Activated T-cell treated with anti-CD3 and anti-CD28 coated beads, Interleukin-2, amount 50 U/mL, for 72 hours (primary cell): ENCODE measurements around the gene ITIH3. TPM values are rescaled to one million over a fixed set of nuclear protein-coding genes. Genes with fewer than 3 reads are reported as not detected.

Experiments used
- ATAC-seq, 2 donors: fragments of 150-1000 bp; cut with Tn5 transposase; replicated peaks in 1 of 2; 2 replicates each; pipeline ENCODE4 v1.10.0; 2021; ENCODE audit warnings: moderate library complexity in 2 of 2, mild to moderate bottlenecking in 1 of 2
- DNase-seq, 2 donors: peaks; one replicate each; pipeline ENCODE4 v3.0.0; 2021 to 2022; ENCODE audit warnings: mixed read lengths in 1 of 2
- H3K27ac Mint-ChIP-seq: one replicate; pipeline ENCODE4 v1.8.0; 2022; ENCODE audit warnings: mild to moderate bottlenecking, moderate library complexity, mixed read lengths
- H3K27me3 Mint-ChIP-seq: one replicate; pipeline ENCODE4 v1.8.0; 2022; ENCODE audit warnings: low read depth, mixed read lengths
- H3K36me3 Mint-ChIP-seq, 2 donors: one replicate each; pipeline ENCODE4 v1.8.0; 2022; ENCODE audit warnings: mixed read lengths in 2 of 2, mild to moderate bottlenecking in 1 of 2; ENCODE audit not compliant: insufficient read depth in 2 of 2
- H3K4me1 Mint-ChIP-seq: one replicate; pipeline ENCODE4 v1.8.0; 2022; ENCODE audit warnings: low read depth, mixed read lengths
- H3K4me3 Mint-ChIP-seq, 2 donors: one replicate each; pipeline ENCODE4 v1.8.0; 2022; ENCODE audit warnings: mild to moderate bottlenecking in 2 of 2, mixed read lengths in 2 of 2, moderate library complexity in 2 of 2
- H3K9me3 Mint-ChIP-seq, 2 donors: one replicate each; pipeline ENCODE4 v1.8.0; 2022; ENCODE audit warnings: mixed read lengths in 2 of 2
- total RNA-seq, 2 donors: library from RNA; stranded (reverse); gene quantifications; one replicate each; pipeline ENCODE4 v1.2.3, GENCODE V29; 2022

The ITIH3 gene
- total RNA-seq, 2 donors from 2014 or later = not detected

GRCh38 chr3:52813810-52814209 is 19.2 kb downstream of the ITIH3 start:
- ATAC-seq (no peak), DNase-seq (no peak)
- Mint-ChIP-seq H3K4me3 (no peak overlapping the region), H3K36me3 (no peaks in the 10 kb centered on the region), H3K9me3 (no peaks in the 10 kb centered on the region), H3K27me3 (no peaks in the 10 kb centered on the region), H3K4me1 (no peaks in the 10 kb centered on the region), H3K27ac (no peak overlapping the region)

- Mint-ChIP-seq H3K4me1 (no peaks in the 10 kb centered on the region), H3K27ac (no peak overlapping the region), H3K36me3 (no peaks in the 10 kb centered on the region), H3K4me3 (no peak overlapping the region), H3K27me3 (no peaks in the 10 kb centered on the region), H3K9me3 (no peaks in the 10 kb centered on the region)
- ATAC-seq (no peak), DNase-seq (no peak)
Measured at GRCh38 chr3:52816199-52816598, 21.6 kb downstream of the ITIH3 start.

GRCh38 chr3:52816654-52817053 is 22.1 kb downstream of the ITIH3 start:
- Mint-ChIP-seq H3K4me1 (no peaks in the 10 kb centered on the region), H3K27me3 (no peaks in the 10 kb centered on the region), H3K27ac (no peak overlapping the region), H3K9me3 (no peaks in the 10 kb centered on the region), H3K4me3 (no peak overlapping the region), H3K36me3 (no peaks in the 10 kb centered on the region)
- no peak for ATAC-seq
- no peak for DNase-seq

- DNase-seq = no peak
- no peaks in the 10 kb centered on the region for H3K36me3 Mint-ChIP-seq
- no peaks in the 10 kb centered on the region for H3K27me3 Mint-ChIP-seq
- no peaks in the 10 kb centered on the region for H3K9me3 Mint-ChIP-seq
- no peak for ATAC-seq
- H3K4me1 Mint-ChIP-seq = no peaks in the 10 kb centered on the region
- no peak overlapping the region for H3K4me3 Mint-ChIP-seq
- H3K27ac Mint-ChIP-seq = peak overlapping the region; percentile 46
Measured at GRCh38 chr3:52817221-52817620, 22.6 kb downstream of the ITIH3 start.

GRCh38 chr3:52817860-52818259 is 23.3 kb downstream of the ITIH3 start:
- Mint-ChIP-seq H3K27me3 (no peaks in the 10 kb centered on the region), H3K4me1 (no peaks in the 10 kb centered on the region), H3K4me3 (no peak overlapping the region), H3K9me3 (no peaks in the 10 kb centered on the region), H3K36me3 (no peaks in the 10 kb centered on the region), H3K27ac (no peak overlapping the region)
- ATAC-seq (peak in 1 of 2 donors; percentile 12), DNase-seq (no peak)

- Mint-ChIP-seq H3K9me3 (no peaks in the 10 kb centered on the region), H3K4me1 (no peaks in the 10 kb centered on the region), H3K36me3 (no peaks in the 10 kb centered on the region), H3K4me3 (no peak overlapping the region), H3K27me3 (no peaks in the 10 kb centered on the region), H3K27ac (no peak overlapping the region)
- ATAC-seq (no peak), DNase-seq (no peak)
Measured at GRCh38 chr3:52819936-52820335, 25.3 kb downstream of the ITIH3 start.

GRCh38 chr3:52820736-52821135 is 26.1 kb downstream of the ITIH3 start:
- no peaks in the 10 kb centered on the region for H3K27me3 Mint-ChIP-seq
- DNase-seq = peak; percentile 26 to 38
- no peak overlapping the region for H3K4me3 Mint-ChIP-seq
- H3K9me3 Mint-ChIP-seq = no peaks in the 10 kb centered on the region
- H3K27ac Mint-ChIP-seq = no peak overlapping the region
- peak in 1 of 2 donors; percentile 42 for ATAC-seq
- no peaks in the 10 kb centered on the region for H3K36me3 Mint-ChIP-seq
- H3K4me1 Mint-ChIP-seq = no peaks in the 10 kb centered on the region

- Mint-ChIP-seq H3K9me3 (no peaks in the 10 kb centered on the region), H3K4me1 (no peaks in the 10 kb centered on the region), H3K4me3 (no peak overlapping the region), H3K27ac (no peak overlapping the region), H3K36me3 (no peaks in the 10 kb centered on the region), H3K27me3 (no peaks in the 10 kb centered on the region)
- DNase-seq (no peak), ATAC-seq (no peak)
Measured at GRCh38 chr3:52822363-52822762, 27.8 kb downstream of the ITIH3 start.

- H3K27me3 Mint-ChIP-seq = no peaks in the 10 kb centered on the region
- H3K4me3 Mint-ChIP-seq = no peak overlapping the region
- no peak overlapping the region for H3K27ac Mint-ChIP-seq
- DNase-seq (no peak), ATAC-seq (no peak)
- no peaks in the 10 kb centered on the region for H3K4me1 Mint-ChIP-seq
- no peaks in the 10 kb centered on the region for H3K36me3 Mint-ChIP-seq
- H3K9me3 Mint-ChIP-seq = no peaks in the 10 kb centered on the region
Measured at GRCh38 chr3:52824037-52824436, 29.4 kb downstream of the ITIH3 start.

GRCh38 chr3:52827441-52827840 is 32.8 kb downstream of the ITIH3 start:
- H3K4me1 Mint-ChIP-seq = peaks cover 8% of the 10 kb centered on the region
- H3K27ac Mint-ChIP-seq = no peak overlapping the region
- ATAC-seq = no peak
- no peaks in the 10 kb centered on the region for H3K27me3 Mint-ChIP-seq
- DNase-seq = no peak
- no peak overlapping the region for H3K4me3 Mint-ChIP-seq
- H3K36me3 Mint-ChIP-seq = no peaks in the 10 kb centered on the region
- H3K9me3 Mint-ChIP-seq = no peaks in the 10 kb centered on the region

GRCh38 chr3:52827866-52828376 is 33.3 kb downstream of the ITIH3 start:
- DNase-seq = no peak
- ATAC-seq = no peak

GRCh38 chr3:52829482-52829881 is 34.9 kb downstream of the ITIH3 start:
- no peak for DNase-seq
- Mint-ChIP-seq H3K4me3 (no peak overlapping the region), H3K36me3 (no peaks in the 10 kb centered on the region), H3K4me1 (peaks cover 8% of the 10 kb centered on the region), H3K27me3 (no peaks in the 10 kb centered on the region), H3K9me3 (no peaks in the 10 kb centered on the region), H3K27ac (no peak overlapping the region)
- no peak for ATAC-seq

More at GRCh38 chr3:52827866-52828376, 33.3 kb downstream of the ITIH3 start:
- no peaks in the 10 kb centered on the region for H3K36me3 Mint-ChIP-seq
- peaks cover 8% of the 10 kb centered on the region for H3K4me1 Mint-ChIP-seq
- no peaks in the 10 kb centered on the region for H3K9me3 Mint-ChIP-seq
- no peak overlapping the region for H3K27ac Mint-ChIP-seq
- H3K4me3 Mint-ChIP-seq = no peak overlapping the region
- no peaks in the 10 kb centered on the region for H3K27me3 Mint-ChIP-seq

GRCh38 chr3:52829906-52830463 is 35.4 kb downstream of the ITIH3 start:
- Mint-ChIP-seq H3K9me3 (no peaks in the 10 kb centered on the region), H3K4me3 (no peak overlapping the region), H3K4me1 (peaks cover 8% of the 10 kb centered on the region), H3K27ac (no peak overlapping the region), H3K27me3 (no peaks in the 10 kb centered on the region), H3K36me3 (no peaks in the 10 kb centered on the region)
- no peak for DNase-seq
- no peak for ATAC-seq

GRCh38 chr3:52830535-52831258 is 36.1 kb downstream of the ITIH3 start, which contains the start of gene ITIH4:
TSS of gene ITIH4 (minus strand) at chr3:52830672. CDS start at chr3:52830642, 30 bp downstream.
- no peak for DNase-seq
- no peak within 1 kb of the TSS for H3K27ac Mint-ChIP-seq
- no peak for ATAC-seq
- H3K9me3 Mint-ChIP-seq = no peaks in the 10 kb centered on the region
- H3K4me3 Mint-ChIP-seq = no peak within 1 kb of the TSS
- no peaks in the 10 kb centered on the region for H3K36me3 Mint-ChIP-seq
- H3K4me1 Mint-ChIP-seq = peaks cover 8% of the 10 kb centered on the region
- no peaks in the 10 kb centered on the region for H3K27me3 Mint-ChIP-seq
